Activated naive CD8-positive, alpha-beta T cell treated with anti-CD3 and anti-CD28 coated beads, Interleukin-2, amount 50 U/mL, for 24 hours (primary cell): ENCODE results near the gene TMEM69.

ENCODE experiments used
- ATAC-seq: fragments of 150-1000 bp; cut with Tn5 transposase; one replicate; pipeline ENCODE4 v1.10.0; 2021
- DNase-seq: peaks from one replicate; pipeline ENCODE4 v3.0.0; 2021
- H3K27ac Mint-ChIP-seq: one replicate; pipeline ENCODE4 v1.8.0; 2021; ENCODE audit warnings: mild to moderate bottlenecking, mixed read lengths
- H3K27me3 Mint-ChIP-seq: one replicate; pipeline ENCODE4 v1.8.0; 2021; ENCODE audit warnings: mixed read lengths
- H3K36me3 Mint-ChIP-seq: one replicate; pipeline ENCODE4 v1.8.0; 2021; ENCODE audit warnings: low read depth, mixed read lengths
- H3K4me1 Mint-ChIP-seq: one replicate; pipeline ENCODE4 v1.8.0; 2021; ENCODE audit warnings: mixed read lengths
- H3K4me3 Mint-ChIP-seq: one replicate; pipeline ENCODE4 v1.8.0; 2021; ENCODE audit warnings: mild to moderate bottlenecking, moderate library complexity, mixed read lengths
- H3K9me3 Mint-ChIP-seq: one replicate; pipeline ENCODE4 v1.8.0; 2021; ENCODE audit warnings: mixed read lengths

TMEM69 gene

GRCh38 chr1:45687754-45688740 is at the start of gene TMEM69:
Gene TMEM69 (plus strand): TSS chr1:45688181. CDS start chr1:45691069, 2,888 bp downstream.
- Mint-ChIP-seq H3K27me3 (no peaks in the 10 kb centered on the region), H3K36me3 (peaks cover 45% of the 10 kb centered on the region), H3K4me3 (peak within 1 kb of the TSS; percentile 94), H3K4me1 (peaks cover 35% of the 10 kb centered on the region), H3K27ac (peak within 1 kb of the TSS; percentile 100), H3K9me3 (no peaks in the 10 kb centered on the region)
- DNase-seq (peak; percentile 80), ATAC-seq (peak; percentile 11)

DNA sequence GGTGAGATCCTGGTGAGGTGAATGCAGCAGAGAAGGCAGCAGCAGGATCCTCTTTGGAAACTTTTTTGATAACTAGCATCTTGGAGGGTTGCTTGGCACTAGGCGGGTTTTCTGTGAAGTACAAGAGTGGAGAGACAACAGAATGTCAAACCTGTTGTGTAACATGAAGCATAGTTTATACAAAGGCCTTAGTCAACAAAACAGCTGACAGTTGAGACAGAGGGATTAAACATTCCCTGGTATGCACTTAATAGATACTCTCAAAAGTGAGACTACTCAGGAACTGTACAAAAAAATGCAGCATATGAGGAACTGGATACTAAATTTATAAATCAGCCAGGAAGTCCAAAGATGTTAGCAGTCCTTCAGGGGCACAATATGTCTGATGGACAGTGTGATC is 47.7 kb upstream of the TMEM69 start:
- Mint-ChIP-seq H3K27me3 (no peaks in the 10 kb centered on the region), H3K27ac (no peak overlapping the region), H3K9me3 (no peaks in the 10 kb centered on the region), H3K36me3 (peaks cover 23% of the 10 kb centered on the region), H3K4me1 (peaks cover 2% of the 10 kb centered on the region), H3K4me3 (no peak overlapping the region)
- ATAC-seq (no peak), DNase-seq (no peak)

GRCh38 chr1:45643321-45643720 is 44.7 kb upstream of the TMEM69 start:
- no peak overlapping the region for H3K27ac Mint-ChIP-seq
- H3K9me3 Mint-ChIP-seq: no peaks in the 10 kb centered on the region
- peaks cover 26% of the 10 kb centered on the region for H3K36me3 Mint-ChIP-seq

DNA sequence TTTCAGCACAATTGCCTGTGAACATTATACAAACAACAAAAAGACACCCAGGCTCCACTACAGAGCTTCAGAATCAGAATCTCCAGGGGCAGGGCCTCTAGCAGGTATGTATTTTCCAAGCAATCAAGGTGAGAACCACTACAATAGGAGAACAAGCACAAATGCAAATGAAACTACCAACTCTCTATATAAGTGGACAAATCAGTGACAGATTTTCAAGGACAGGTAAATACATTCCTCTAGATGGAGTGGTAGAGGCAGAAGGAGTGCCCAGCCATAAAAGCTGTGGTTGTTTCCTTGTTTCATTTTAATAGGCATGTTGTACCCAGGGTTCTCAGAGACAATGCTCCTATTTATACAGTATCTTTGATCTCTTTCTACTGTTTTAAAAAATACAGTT is 44.0 kb upstream of the TMEM69 start:
- ATAC-seq (no peak), DNase-seq (no peak)
- peaks cover 2% of the 10 kb centered on the region for H3K4me1 Mint-ChIP-seq
- no peaks in the 10 kb centered on the region for H3K9me3 Mint-ChIP-seq
- no peak overlapping the region for H3K4me3 Mint-ChIP-seq
- peaks cover 27% of the 10 kb centered on the region for H3K36me3 Mint-ChIP-seq
- H3K27me3 Mint-ChIP-seq: no peaks in the 10 kb centered on the region
- H3K27ac Mint-ChIP-seq: peak overlapping the region; percentile 4

More at GRCh38 chr1:45643321-45643720, 44.7 kb upstream of the TMEM69 start:
- Mint-ChIP-seq H3K4me3 (no peak overlapping the region), H3K4me1 (peaks cover 2% of the 10 kb centered on the region), H3K27me3 (no peaks in the 10 kb centered on the region)
- no peak for DNase-seq
- no peak for ATAC-seq

- H3K4me3 Mint-ChIP-seq: no peak overlapping the region
- DNase-seq (no peak), ATAC-seq (no peak)
- no peaks in the 10 kb centered on the region for H3K9me3 Mint-ChIP-seq
- H3K4me1 Mint-ChIP-seq: peaks cover 2% of the 10 kb centered on the region
- H3K27ac Mint-ChIP-seq: no peak overlapping the region
- no peaks in the 10 kb centered on the region for H3K27me3 Mint-ChIP-seq
- H3K36me3 Mint-ChIP-seq: peaks cover 33% of the 10 kb centered on the region
These were observed 43.3 kb upstream of the TMEM69 start for GRCh38 chr1:45644661-45645060.

DNA sequence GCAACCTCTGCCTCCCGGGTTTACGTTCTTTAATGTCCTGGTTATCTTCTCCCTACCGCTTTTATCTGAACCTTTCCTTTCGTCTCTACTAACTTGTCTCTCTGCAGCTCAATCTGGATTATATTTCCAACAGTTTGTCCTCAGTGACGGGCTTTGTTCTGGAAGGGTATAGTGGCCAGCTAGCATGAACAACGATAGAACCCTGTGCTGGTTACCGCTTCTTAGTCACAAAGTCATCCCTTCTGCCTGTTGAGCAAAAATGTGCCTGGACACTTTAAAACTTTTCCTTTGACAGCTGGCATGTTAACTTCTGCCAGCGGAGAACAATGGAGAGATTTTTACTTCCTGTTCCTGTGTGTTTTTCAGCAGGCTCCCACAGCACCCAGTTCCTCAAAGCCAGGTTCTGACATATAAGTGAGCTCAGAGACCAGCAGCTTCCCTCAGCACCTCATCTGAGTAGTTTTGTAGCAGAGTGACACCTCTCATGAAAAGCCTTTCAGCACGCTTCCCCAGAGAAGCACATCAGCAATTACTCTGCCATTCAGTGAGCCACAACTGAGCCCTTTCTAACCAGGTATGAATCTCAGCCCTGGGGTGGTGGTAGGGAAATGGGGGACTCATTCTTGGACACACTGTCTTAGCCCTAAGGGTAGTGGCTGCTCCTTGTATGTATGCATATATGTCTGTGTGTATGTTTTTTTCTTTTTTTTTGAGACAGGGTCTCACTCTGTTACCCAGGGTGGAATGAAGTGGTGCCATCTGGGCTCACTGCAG is 40.5 kb upstream of the TMEM69 start:
- DNase-seq: no peak
- H3K4me3 Mint-ChIP-seq: no peak overlapping the region
- no peak for ATAC-seq
- peaks cover 2% of the 10 kb centered on the region for H3K4me1 Mint-ChIP-seq
- no peaks in the 10 kb centered on the region for H3K9me3 Mint-ChIP-seq
- H3K27ac Mint-ChIP-seq: peak overlapping the region; percentile 55
- peaks cover 28% of the 10 kb centered on the region for H3K36me3 Mint-ChIP-seq
- no peaks in the 10 kb centered on the region for H3K27me3 Mint-ChIP-seq

DNA sequence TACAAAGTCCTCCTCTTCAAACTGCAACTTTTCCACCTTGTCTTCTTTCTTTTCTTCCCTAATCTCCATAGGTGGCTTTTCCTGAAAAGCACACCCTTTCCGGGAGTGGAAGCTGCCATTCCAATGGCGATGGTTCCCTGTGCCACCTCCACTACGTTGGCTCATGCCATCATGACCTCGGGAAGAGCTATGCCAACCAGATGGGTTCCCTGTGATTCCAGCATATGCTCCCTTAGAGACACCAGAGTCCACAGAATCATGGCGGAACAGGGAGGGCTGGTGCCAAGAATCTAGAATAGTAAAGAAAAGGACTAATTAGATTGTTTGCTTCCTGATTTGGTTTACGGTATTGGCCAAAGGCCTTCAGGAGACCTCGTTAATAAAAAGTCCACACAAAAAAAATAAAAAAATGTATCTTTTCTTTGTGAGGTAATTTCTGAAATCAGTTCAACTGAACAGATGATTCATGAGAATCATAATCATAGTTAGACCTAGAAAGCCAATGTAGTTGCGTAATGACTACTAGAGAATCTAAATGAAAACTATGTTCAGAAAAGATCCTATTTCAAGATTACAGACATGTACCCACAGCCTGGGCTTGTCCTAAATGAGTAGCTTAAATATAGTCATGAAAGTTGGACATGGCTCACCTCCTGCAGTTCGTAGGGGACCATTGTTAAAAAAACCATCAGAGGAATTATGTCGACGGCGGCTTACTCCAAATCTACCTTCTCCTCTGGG is 33.3 kb upstream of the TMEM69 start:
- no peaks in the 10 kb centered on the region for H3K27me3 Mint-ChIP-seq
- H3K9me3 Mint-ChIP-seq: no peaks in the 10 kb centered on the region
- ATAC-seq: peak; percentile 49
- H3K27ac Mint-ChIP-seq: no peak overlapping the region
- DNase-seq: no peak
- H3K36me3 Mint-ChIP-seq: peaks cover 61% of the 10 kb centered on the region
- no peak overlapping the region for H3K4me3 Mint-ChIP-seq
- peaks cover 2% of the 10 kb centered on the region for H3K4me1 Mint-ChIP-seq

DNA sequence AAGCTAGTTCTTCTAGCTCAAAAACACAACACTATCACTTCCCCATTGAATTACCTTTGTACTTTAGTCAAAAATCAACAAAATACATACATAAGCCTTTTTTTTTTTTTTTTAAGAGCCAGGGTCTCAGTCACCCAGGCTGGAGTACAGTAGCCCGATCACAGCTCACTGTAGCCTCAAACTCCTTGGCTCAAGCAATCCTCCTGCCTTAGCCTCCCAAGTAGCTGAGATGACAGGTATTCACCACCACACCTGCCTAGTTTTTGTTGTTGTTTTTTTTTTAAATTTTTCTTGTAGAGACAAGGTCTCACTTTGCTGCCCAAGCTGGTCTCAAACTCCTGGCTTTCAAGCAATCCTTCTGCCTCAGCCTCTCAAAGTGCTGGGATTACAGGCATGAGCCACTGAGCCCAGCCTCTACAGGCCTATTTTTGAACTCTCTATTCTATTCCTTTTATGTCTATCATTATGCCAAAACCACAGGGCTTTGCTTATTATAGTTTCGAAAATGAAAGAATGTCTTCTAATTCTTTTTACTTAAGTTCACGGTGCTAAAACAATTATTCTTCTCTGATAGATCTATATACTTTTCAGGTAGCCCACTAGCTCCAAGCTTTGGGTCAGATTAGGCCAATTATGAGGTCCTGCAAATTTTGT is 31.3 kb upstream of the TMEM69 start:
- peaks cover 2% of the 10 kb centered on the region for H3K4me1 Mint-ChIP-seq
- no peak for DNase-seq
- H3K9me3 Mint-ChIP-seq: no peaks in the 10 kb centered on the region
- no peak for ATAC-seq
- no peak overlapping the region for H3K4me3 Mint-ChIP-seq
- H3K27me3 Mint-ChIP-seq: no peaks in the 10 kb centered on the region
- H3K27ac Mint-ChIP-seq: no peak overlapping the region
- peaks cover 60% of the 10 kb centered on the region for H3K36me3 Mint-ChIP-seq

- Mint-ChIP-seq H3K4me3 (no peak overlapping the region), H3K36me3 (peaks cover 56% of the 10 kb centered on the region), H3K9me3 (no peaks in the 10 kb centered on the region), H3K4me1 (peaks cover 5% of the 10 kb centered on the region), H3K27me3 (no peaks in the 10 kb centered on the region), H3K27ac (no peak overlapping the region)
- ATAC-seq (no peak), DNase-seq (no peak)
These were observed 29.8 kb upstream of the TMEM69 start for GRCh38 chr1:45658171-45658570.

GRCh38 chr1:45659222-45659621 is 28.8 kb upstream of the TMEM69 start:
- H3K27me3 Mint-ChIP-seq: no peaks in the 10 kb centered on the region
- H3K36me3 Mint-ChIP-seq: peaks cover 57% of the 10 kb centered on the region
- peaks cover 8% of the 10 kb centered on the region for H3K4me1 Mint-ChIP-seq
- ATAC-seq (no peak), DNase-seq (no peak)
- H3K27ac Mint-ChIP-seq: no peak overlapping the region
- no peaks in the 10 kb centered on the region for H3K9me3 Mint-ChIP-seq
- H3K4me3 Mint-ChIP-seq: no peak overlapping the region

DNA sequence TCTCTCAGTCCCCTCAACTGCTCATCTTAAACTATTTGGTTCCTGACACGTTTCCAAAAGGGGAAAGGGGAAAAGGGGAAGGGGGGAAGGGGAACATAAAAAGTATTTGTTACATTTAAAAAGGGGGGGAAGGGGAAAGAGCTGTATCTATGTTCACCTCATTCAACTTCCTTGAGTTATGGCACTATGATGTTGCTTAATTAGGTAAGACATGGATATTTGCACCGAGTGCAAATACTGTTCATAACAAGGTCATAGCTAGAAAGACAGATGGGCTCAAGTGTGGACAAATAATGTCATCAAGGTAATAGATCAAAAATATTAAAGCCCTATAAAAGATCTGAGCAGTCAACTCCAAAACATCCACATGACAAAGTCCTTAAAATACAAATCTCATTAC is 27.6 kb upstream of the TMEM69 start:
- Mint-ChIP-seq H3K4me3 (no peak overlapping the region), H3K27ac (no peak overlapping the region), H3K36me3 (peaks cover 48% of the 10 kb centered on the region), H3K4me1 (peaks cover 9% of the 10 kb centered on the region), H3K27me3 (no peaks in the 10 kb centered on the region), H3K9me3 (no peaks in the 10 kb centered on the region)
- DNase-seq (no peak), ATAC-seq (no peak)

DNA sequence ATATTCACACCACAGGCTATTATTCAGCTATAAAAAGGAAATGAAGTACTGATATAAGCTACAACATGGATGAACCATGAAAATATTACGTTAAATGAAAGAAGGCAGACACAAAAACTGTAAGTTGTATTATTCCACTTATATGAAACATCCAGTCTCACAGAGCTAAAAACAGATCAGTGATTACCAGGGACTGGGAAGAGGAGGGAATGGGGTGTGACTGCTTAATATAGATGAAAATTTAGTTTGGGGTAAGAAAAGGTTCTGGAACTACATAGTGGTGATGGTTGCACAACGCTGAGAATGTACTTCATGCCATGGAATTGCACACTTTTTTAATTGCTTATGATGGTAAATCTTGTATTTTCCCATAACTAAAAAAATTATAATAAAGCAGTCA is 21.1 kb upstream of the TMEM69 start:
- Mint-ChIP-seq H3K9me3 (no peaks in the 10 kb centered on the region), H3K27ac (no peak overlapping the region), H3K27me3 (no peaks in the 10 kb centered on the region), H3K36me3 (peaks cover 6% of the 10 kb centered on the region), H3K4me1 (peaks cover 30% of the 10 kb centered on the region), H3K4me3 (no peak overlapping the region)
- DNase-seq (no peak), ATAC-seq (no peak)

GRCh38 chr1:45667321-45668111 is 20.5 kb upstream of the TMEM69 start:
- Mint-ChIP-seq H3K4me3 (no peak overlapping the region), H3K4me1 (peaks cover 32% of the 10 kb centered on the region), H3K27ac (no peak overlapping the region), H3K27me3 (no peaks in the 10 kb centered on the region), H3K36me3 (peaks cover 6% of the 10 kb centered on the region), H3K9me3 (no peaks in the 10 kb centered on the region)
- DNase-seq (no peak), ATAC-seq (no peak)
